Central memory CD4-positive, alpha-beta T cell (primary cell): ENCODE measurements around the gene CLINT1.
"Not testable (repeated sequence)": the region's sequence is repeated elsewhere in the genome, so short reads cannot be mapped to it uniquely, and the experiment has no call there.

Experiments
- DNase-seq: peaks from one replicate; pipeline ENCODE4 v3.0.0; 2022
- total RNA-seq, 3 experiments: gene quantifications; one replicate each; lab custom pipeline; 2026; lab: John Stamatoyannopoulos, UW

CLINT1 gene
- 135 to 213 (median 140) reads per million in 3 experiments for total RNA-seq

DNA sequence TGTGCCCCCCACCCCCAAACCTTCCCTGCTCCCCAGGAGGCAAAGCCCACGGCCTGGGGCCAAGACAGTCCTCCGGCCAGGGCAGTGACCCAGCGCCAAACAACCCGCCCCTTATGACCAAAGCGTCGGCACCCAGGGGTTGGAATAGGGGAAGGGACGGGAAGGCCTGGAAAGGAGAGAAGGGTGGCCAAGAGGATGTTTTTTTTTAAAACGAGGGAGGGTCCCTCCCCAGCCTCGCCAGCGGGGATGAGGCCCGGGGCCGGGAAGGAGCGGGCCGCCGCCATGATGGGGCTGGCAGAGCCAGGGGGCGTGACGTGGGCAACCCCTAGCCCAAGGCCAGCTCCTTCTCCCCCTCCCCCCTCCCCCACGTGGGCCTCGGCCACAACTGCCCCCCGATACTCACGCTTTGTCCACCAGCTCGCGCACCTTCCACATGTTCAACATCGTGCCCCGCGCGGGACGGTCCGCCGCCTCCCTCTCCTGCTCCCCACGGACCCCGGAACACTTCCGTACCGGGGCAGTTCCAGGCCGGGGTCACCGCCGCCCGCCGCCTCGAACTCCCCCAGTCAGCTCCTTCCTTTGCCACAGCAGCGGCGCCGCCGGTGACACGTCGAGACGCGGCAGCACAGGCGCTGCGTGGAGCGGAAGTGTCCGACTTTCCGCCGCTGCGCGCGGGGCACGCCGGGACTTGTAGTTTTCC is at the start of gene CLINT1:
CLINT1 (minus strand) TSS at position 619 of the 700 bp plus-strand sequence; CDS start at position 444, 175 bp downstream.
- DNase-seq, result peak; percentile 83

DNA sequence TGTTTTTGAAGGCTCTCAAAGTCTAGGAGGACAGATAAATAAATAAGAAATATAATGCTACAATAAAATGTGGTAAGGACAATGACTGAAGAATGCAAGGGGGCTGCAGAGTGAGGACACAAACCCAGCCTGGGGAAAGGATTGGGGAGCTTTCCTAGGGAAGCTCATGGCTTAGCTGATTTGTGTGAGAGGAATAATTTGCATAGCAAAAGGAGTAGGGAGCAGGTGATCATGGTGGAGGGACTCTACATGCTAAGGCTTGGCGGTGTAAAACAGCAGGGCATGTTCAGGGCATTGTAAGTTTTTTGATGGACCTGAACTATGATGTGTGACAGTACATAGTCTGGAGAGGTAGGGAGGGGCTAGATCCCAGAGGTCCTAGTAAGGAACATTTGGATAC is 49.5 kb upstream of the CLINT1 start:
- no peak for DNase-seq

DNA sequence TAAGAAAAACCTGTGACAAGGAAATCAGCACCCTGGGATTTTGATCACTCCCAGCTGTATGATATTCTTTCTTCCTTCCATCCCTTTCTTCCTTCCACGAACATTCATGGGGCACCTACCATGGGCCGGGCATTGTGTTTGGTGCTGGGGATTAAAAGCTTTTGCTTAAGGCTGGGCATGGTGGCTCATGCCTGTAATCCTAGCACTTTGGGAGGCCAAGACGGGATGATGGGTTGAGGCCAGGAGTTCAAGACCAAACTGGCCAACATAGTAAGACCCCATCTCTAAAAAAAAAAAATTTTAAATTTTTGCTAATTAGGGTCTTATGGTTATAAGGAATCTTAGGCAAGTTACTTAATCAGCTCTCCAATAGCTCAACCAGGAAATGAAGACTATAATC is 48.5 kb upstream of the CLINT1 start:
- DNase-seq, result no peak

DNA sequence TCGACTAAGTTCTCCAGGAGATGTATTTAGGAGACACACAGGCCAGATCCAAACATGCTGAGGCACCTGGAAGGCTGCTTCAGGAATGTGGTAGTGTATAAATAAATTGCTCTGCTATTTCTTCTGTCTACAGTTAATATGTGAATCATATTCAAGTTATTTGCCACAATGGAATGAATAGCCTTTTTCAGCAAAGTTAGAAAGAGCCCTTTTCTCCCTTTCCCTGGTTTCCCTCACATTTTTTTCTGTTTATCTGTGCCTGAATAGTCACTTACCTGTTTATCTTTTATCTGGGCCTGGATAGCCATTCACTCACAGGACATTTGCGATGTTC is 44.1 kb upstream of the CLINT1 start:
- DNase-seq, result no peak

DNA sequence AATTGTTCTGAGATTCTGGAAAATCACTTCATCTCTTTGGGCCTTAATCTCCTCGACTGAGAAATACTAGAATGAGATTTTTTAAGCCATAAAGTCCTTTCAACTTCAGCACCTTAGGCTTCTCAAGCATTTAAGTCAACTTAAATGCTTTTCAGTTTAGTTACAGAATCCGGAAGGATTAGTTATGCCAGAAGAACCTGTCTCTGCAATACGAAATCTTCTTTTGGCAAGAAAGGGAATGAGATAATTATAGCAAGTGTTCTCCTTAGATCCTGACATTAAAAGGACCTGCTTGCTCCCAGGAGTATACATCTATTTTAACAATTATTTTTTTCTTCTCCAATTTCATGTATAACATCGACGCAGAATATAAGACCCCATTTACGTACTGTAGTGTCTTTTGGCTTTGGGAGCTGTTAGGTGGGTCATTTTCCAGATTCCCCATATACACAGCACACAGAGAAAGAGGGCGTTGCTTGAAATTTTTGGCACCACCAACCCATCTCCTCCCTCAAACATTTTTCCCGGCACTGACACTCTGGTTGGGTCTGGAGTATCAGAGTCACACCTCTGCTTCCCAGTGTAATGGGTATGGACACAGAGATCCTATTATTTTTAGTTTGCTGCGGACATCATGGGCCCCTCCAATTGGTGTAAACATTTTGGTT is 43.6 kb upstream of the CLINT1 start:
- DNase-seq, result no peak

DNA sequence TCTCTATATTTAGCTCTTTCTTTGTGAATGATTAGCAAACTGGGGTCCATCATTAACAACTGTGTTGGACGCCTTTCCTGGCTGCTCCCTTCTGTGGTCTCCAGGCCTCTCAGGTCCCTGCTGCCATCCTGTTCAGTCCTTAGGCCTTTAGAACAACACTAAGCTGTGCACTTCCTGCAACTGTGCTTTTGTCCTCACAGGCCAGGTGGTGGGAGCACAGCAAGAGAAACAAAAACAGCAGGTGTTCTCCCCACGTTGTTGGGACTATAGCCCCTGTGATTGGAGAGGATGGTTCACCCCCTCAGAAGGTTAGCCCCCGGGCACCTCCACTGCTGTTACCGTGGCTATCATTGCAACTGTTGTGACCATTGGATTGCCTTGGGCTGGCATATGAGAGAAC is 41.7 kb upstream of the CLINT1 start:
- DNase-seq, result no peak

DNA sequence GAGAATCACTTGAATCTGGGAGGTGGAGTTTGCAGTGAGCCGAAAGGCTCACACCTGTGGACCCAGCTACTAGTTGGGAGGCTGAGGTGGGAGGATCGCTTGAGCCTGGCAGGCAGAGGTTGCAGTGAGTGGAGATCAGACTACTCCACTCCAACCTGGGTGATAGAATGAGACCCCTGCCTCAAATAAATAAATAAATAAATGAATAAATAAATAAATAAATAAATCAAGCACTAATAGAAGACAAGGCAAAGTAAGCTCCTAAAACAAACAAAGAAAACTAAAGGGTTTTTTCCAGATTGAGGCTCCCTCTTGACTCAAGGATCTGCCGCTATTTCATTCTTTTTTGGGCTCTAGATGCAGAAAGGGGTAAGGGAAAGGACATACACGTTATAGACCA is 34.7 kb upstream of the CLINT1 start:
- no peak for DNase-seq

DNA sequence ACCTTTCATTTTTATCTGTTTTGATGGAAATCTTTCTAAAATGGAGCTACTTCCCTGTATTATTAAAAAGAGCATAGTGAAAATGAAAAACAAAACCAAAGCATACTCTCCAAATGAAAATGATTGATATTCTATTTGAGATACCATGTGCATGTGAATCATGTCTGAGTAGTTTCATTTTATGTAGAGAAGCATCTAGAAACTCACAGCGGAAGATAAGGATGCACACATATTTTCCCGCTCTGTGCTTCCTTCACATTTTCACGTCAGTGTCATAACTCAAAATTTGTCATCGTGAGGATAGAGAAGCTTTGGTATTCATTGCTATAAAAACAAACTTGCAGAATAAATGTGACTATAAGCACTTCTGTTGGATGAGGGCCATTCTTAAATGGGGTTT is 34.0 kb upstream of the CLINT1 start:
- DNase-seq, result no peak

DNA sequence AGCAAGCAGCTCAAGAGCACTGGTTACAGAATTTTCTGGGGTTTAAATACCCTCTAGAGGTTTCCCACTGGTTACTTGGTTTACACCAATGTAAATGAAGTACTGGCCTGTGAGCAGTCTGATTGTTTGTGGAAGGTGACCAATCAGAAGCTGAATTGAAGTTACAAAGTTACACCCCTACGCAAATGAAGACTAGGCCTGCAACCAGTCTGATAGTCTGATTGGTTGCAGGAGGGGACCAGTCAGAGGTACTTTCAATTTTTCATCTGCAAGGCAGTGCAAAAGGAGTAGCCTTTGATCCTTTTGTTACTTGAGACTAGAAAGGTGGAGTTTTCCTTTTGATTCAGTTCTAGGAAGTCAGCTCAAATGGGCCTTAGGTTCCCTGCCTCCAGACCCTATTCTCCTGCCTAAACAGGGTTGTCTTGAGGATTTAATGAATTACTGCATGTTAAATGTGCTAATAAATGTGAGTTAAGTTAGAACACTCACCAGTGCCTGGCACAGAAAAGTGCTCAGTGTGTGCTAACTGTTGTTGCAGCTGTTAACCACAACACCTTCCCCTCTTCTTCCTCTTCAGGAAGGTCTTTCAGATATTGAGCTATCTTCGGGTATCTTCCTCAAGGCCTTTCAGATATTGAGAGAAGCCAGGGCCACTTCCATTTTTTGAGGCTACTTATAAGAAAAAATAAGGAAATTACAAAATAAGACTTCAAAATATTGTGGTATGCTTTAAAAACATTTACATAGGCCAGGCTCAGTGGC is 32.1 kb upstream of the CLINT1 start:
- DNase-seq, result peak; percentile 32

DNA sequence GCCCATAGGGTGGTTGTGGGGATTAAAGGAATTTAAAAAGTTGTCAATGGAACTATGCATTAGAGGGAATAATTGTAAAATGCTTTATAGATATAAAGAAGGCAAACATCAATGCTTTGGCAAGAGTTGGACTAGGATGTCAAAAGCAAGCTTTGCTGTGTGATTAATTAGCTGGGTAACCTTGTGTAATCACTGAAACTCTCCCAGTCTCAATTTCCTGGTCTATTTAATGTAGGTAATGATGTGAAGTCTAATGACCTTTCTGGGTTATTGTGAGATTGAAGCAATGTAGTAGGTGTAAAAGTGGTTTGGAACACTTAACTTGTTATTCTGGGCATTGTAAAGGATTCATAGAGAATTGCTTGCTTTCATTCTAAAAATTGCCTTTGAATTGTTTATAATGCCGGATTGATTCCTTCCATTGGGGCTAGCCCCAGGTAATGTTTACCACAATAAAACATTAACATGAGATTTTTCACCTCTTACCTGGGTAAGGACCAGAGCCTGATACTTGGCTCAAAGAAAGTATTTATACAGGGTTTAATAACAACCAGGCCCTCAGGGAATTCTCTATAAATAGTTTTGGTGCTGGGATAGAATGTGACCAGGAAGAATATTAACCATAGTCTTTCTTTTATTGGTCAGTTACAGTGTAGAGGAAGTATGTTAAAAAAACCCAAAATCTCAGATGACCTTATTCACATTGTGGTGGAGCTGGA is 30.0 kb upstream of the CLINT1 start:
- no peak for DNase-seq

DNA sequence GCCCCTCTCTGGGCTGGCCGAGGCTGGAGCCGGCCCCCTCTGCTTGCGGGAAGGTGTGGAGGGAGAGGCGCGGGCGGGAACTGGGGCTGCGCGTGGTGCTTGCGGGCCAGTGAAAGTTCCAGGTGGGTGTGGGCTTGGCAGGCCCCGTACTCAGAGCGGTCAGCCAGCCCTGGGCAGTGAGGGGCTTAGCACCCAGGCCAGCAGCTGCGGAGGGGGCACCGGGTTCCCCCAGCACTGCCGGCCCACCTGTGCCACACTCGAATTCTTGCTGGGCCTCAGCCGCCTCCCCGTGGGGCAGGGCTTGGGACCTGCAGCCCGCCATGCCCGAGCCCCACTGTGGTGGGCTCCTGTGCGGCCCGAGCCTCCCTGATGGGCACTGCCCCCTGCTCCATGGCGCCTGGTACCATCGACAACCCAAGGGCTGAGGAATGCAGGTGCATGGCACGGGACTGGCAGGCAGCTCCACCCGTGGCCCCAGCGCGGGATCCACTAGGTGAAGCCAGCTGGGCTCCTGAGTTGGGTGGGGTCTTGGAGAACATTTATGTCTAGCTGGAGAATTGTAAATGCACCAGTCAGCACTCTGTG is 27.9 kb upstream of the CLINT1 start:
- DNase-seq, result no peak

DNA sequence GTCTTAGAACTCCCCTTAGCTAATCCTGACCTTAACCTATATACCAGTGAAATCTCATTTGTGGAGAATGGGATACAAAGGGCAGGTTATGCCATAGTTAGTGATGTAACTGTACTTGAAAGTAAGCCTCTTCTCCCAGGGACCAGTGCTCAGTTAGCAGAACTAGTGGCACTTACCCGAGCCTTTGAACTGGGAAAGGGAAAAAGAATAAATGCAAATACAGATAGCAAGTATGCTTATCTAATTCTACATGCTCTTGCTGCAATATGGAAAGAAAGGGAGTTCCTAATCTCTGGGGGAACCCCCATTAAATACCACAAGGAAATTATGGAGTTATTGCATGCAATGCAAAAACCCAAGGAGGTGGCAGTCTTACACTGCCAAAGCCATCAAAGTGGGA is 26.1 kb upstream of the CLINT1 start:
- not testable (repeated sequence) for DNase-seq

DNA sequence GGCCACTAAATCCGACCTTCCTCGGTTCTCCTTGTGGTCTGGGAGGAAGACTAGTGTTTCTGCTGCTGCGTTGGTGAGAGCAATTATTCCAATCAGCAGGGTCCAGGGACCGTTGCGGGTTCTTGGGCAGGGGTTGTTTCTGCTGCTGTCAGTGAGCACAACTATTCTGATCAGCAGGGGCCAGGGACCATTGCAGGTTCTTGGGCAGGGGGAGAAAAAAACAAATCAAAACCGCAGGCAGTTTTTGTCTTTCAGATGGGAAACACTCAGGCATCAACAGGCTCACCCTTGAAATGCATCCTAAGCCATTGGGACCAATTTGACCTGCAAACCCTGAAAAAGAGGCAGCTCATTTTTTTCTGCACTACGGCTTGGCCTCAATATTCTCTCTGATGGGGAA is 22.6 kb upstream of the CLINT1 start:
- not testable (repeated sequence) for DNase-seq

DNA sequence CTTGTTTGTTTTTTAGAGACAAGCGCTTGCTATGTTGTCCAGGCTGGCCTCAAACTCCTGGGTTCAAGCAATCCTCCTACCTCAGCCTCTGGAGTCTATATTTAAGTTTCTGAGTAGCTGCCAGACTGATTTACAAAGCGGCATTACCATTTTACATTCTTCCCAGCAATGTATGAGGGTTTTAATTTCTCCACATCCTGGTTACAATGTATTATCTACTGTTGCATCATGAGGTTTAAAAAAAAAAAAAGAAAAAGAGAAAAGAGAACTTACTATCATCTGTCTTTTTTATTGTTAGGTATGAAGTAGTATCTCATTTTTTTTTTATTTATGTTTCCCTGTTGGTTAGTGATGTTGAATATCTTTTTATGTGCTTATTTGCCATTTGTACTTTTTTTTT is 18.9 kb upstream of the CLINT1 start:
- no peak for DNase-seq

DNA sequence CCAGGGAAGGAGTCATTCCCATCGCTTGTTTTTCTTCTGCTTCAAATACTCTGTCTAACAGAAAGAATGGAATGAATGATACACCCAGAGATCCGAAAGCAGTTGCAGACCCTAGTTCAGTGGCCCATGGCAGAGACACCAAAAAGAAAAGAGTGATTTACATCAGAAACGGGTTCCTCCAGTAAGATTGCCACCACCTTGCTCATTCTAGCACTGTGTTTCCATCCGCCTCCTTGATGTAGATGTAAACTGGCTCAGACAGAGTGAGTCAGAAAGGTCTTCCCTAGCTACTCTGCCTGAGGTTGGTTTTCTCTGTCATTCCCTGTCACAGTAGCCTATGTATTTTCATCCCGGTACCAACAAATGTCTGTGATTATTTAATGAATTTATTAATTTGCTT is 15.9 kb upstream of the CLINT1 start:
- DNase-seq, result no peak

DNA sequence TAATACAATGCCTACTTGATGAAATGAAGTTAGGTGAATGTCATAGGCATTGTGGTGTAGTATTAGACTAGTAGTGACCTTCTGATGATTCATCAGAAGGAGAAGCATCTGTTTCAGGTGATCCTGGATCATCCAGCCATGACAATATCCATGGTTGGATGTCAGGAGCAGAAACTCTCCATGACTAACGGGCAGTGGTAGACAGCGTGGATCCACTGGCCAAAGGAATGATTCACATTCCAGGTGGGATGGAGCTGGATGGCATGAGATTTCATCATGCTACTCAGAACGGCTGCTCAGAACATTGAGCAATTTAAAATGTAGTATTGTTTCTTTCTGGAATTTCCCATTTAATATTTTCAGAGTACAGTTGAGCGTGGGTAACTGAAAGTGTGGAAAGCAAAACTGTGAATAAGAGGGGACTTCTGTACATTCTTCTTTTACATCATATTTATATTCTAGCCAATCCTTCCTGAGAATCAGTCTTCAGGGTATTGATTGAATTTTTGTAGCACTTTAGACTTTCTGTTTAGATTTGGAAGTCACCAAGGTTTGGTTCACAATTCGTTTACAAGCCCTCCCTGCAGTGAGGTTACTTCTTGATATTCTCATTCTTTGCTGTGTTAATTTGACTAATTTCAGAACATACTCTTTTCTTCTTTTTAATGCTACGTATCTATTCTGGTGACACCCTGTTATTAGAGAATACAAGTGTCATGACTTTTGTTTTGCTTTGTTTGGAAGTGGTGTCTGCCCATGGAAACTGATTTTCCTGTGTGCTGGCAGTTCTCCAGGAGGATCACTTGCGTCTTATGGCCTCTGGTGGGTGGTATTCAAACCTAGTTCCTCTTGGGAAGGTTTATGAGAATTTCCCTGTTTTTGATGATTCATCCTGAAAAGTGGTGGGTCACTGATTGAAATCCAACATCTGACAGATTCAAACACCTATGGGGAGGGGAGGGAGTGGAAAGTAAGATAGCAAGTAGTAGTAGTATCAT is 12.2 kb upstream of the CLINT1 start:
- no peak for DNase-seq

DNA sequence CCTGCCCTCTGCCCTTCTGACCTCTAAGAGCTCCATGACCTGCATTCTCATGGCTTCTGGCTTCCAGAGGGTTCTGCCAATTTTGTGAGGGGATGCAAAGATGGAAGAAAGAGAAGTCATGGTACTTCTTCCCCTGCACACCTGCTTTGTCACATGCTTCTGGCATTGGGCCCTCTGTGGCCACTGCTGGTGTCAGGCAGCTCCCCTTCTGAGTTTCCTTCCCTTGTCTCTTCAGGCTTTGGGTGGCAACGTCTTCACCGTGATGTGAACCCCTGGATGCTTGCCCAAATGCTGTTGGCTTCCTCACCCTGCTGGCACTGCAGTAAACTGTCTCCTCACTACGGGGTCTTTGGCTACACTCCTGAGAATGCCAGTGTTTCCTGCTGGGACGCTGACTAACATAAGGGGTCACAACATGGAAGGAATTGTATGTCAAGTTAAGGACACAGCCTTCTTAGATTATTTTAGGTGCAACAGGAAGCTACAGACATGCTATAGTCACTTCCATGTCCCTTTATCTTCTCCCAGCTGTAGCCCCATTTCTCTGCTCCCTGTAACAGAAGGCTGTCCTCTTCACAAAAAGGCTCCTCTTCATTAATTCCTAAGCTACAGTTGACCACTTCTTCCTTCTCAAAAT is 8.9 kb upstream of the CLINT1 start:
- DNase-seq, result no peak

DNA sequence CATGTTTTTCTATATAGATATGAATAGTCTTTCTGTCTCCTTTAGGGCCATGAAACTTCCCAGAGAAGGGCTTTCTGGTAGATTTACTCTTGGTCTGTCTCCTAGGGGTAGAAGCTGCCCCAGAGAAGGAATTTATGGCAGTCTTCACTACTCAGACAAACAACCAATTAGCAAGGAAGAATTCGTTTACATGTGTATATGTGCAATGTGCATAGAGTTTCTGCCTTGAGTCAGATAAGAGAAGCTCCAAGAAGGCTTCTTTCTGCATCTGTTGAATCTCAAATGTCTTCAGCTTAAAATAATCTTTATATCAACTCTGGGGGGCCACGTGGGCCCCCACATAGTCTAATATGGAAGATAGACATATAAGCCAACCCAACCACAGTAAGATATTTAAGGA is 7.6 kb upstream of the CLINT1 start:
- DNase-seq, result no peak

DNA sequence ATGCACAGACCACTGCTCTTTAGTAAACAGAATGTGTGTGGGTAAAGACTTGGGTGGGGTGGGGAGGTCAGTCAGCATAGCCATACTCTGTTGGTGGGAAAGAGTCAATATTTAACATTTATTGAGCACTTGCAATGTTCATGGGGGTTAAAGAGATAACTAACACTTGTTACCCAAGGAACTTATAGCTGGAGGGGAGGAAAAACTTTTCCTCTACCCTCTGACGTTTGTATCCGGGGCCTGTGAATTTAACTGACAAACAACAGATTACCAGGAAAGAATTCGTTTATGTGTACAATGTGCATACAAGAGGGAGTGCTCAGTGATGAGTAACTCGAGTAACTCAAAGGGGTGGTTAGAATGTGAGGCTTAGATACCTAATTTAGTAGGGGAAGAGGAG is 6.8 kb upstream of the CLINT1 start:
- DNase-seq, result no peak

DNA sequence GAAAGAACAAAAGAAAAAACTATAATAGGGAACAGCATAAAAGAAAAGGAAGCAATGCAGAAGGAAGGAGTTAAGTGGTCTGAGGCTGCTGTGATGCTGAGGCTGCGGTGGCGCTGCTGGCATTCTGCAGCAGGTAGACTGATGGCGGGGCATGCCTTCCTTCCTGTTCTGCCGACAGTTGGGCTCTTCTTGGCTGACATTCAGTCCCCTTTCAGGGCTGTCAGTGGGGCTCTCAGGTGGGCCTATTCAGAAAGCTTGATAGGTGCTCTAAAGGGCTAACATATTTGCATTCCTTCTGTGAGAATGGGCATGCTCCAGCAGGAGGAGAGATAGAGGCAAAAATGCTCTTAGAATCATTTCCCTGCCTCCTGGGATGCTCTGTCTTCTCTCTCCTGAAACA is 5.1 kb upstream of the CLINT1 start:
- no peak for DNase-seq

DNA sequence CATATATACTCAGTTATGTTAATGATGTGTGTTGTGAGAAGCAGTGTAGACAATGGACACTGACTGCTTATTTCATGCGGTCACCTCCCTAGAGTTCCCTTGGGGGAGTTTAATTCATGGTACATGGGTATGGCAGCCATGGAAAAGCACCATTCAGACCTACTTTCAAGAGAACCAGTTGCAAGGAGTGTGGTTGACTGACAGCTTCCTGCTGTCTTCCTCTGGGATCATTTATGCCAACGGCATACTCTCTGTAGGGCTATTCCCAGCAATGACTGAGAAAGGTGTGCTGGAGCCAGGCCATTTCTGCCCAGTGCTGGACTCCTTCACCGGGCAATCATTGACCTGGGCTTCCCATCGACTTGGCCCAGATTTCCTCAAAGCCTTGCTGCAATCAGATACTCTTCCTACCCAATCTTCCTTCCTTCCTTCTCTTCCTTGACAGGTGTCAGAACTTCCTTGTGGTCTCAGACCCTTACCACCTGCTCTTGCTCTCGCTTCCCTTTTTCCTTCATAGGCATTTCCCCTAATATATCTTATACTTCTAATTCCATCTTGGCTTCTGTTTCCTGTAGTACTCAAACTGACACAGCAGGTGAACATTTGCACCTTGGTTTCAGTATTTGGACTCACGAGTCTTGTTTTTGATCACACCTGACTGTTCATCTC is 3.4 kb upstream of the CLINT1 start:
- DNase-seq, result no peak
